ENCODE results near the gene KCNIP4.

The KCNIP4 gene

GRCh38 chr4:21552455-21552854 lies 396.1 kb downstream of the KCNIP4 start:
- no peak for DNase-seq

- DNase-seq, result no peak
These were observed 403.6 kb downstream of the KCNIP4 start for GRCh38 chr4:21544955-21545354.

- DNase-seq, result no peak
These were observed 404.2 kb downstream of the KCNIP4 start for GRCh38 chr4:21544415-21544814.

DNA sequence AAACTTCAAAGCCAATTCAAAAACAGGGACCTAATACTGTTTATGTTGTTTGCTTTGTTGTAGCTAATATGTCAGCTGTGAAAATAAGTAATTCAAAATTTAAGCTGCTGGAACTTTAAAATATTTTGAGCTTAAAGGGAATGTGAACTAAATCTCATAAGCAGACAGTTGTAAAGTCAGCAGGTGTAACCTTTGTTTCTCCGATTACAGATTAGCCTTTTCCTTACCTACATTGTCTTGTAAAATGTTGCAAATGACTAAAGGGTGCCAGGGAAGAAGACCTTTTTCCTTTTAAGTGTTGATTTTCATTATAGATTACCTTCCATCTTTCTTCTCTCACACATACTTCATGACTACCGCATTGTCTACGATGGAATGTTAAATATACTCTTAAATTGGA lies 405.1 kb downstream of the KCNIP4 start:
- DNase-seq, result no peak

GRCh38 chr4:21535898-21536297 lies 412.7 kb downstream of the KCNIP4 start:
- no peak for DNase-seq

DNA sequence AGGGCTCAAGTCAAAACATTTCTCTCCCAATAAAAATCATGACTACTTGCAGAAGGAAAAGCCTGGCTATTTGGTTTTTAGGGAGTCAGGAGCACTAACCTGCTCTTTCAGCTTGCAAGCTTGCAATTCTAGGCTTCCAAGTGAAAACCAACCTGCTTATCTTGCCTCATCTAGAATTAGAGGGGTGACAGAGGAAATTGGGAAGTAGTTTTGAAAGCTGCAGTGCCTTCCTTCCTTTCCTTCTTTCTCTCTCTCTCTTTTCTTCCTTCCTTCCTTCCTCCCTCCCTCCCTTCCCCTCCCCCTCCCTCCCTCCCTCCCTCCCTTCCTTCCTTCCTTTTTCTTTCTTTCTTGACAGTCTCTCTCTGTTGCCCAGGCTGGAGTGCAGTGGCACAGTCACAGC lies 417.5 kb downstream of the KCNIP4 start:
- no peak for DNase-seq

DNA sequence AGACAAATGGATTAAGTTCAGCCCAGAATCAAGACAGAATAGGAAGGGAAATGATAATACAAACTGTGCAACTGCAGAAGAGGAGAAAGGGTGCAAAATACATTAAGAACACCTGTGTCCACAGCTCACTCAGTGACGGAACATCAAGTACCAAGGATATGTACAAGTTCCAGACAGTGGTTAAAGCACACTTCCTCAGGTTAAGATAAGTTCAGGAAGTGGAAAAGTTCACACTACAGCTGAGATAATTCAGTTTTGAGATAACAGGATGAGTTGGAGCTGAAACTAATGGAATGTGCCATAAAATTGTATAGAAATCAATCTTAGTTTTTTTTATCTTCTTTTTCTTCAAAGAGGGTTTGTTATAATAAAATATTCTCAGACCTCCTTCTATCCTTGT lies 419.4 kb downstream of the KCNIP4 start:
- DNase-seq, result no peak

DNA sequence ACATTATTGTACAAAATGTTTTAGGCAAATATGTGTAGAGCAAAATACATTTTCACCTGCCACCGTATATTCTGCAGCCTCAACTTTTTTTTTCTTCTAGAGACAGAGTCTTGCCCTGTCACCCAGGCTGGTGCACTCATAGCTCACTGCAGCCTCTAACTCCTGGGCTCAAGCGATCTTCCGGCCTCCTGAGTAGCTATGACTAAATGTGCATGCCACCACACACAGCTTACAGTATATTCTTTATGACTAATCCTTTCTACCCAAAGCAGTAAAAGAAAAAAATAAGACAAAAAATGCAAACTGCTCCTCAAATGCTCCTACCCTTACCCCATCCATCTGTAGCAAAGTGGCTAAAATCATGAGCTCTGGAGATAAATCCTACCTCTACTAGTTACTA lies 426.3 kb downstream of the KCNIP4 start:
- DNase-seq, result no peak

- no peak for DNase-seq
These were observed 431.3 kb downstream of the KCNIP4 start for GRCh38 chr4:21517126-21517859.

DNA sequence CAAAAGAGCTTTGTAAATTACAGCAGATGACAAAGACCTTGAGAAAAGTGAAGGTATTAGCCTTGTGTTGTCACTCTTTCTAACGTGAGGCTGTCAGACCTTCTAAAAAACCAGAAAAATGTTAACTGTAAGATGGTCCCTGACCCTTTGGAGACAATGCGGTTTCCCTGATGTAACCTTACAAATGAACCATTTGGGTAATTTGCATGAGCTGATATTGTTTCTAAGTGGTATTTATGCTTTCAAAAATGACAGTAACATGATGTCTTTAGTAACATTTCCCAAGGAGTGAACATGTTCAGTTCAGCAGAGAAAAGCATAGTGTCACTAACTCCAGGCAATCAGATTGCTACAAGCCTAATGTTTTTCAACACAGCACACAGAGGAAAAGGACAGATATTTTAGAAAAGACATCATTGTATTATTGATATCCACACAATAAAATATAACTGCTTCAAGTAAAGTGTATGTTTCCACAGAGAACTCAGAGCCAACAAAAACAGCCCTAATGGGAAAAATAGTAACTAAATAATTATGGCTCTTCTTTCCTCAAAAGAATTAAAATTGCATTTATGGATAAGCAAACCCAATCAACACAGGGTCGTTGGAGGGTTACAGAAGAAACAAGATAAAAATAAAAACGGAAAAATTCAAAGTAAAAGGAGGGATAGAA lies 434.4 kb downstream of the KCNIP4 start:
- DNase-seq, result no peak

- DNase-seq, result no peak
These were observed 436.2 kb downstream of the KCNIP4 start for GRCh38 chr4:21512353-21512752.

DNA sequence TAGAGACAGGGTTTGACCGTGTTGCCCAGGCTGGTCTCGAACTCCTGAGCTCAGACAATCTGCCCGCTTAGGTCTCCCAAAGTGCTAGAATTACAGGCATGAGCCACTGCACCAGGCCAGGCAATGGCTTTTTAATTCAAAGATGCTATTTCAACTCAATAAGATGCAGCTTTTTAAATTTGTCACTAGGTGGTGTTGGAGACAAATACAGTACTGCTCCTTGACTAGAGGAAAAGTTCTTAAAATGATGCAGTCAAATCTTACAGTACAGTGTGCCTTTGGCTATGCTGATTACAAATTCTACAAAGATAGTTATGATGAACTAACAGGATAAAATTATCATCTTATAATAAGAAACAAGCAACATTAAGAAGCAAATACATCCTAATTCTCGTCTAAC lies 441.1 kb downstream of the KCNIP4 start:
- DNase-seq, result no peak

DNA sequence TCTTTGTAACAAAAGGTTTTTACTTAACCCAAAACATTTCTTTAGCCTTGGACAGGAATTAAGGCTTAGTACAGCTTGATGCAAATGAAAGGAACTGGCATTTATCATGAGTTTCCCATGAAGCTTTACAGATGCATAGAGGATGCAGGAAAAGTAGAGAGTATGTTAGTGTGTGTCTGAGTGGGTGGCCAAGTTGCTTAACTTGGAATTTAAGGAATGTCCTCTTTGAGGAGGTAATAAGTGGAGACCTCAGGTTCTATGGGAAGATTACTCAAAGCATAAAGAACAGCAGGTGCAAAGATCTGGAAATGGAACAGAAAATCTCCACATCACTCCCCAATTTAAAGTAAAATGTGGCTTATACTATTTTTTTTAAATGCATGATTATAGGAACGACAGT lies 457.9 kb downstream of the KCNIP4 start:
- DNase-seq, result no peak

GRCh38 chr4:21476757-21477156 lies 471.8 kb downstream of the KCNIP4 start:
- no peak for DNase-seq

- DNase-seq, result no peak
These were observed 474.4 kb downstream of the KCNIP4 start for GRCh38 chr4:21474195-21474594.

DNA sequence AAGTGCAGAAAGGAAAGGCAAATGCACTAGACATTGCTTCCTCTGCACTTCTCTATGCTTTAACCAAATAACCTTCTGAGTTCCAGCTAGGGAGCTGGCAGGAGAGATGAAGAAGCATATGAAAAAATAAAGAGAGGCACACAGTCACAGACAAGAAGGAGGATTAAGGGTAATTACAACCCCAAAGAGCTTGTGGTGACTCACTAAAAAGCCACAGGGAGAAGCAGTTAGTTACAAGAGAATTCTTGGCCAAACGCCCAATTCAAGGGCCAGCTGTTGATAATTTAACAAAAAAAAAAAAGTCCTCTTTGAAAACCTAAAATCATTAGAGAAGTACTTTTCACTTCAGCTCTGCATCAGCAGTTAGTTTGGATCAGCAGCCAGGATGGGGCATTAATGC lies 478.0 kb downstream of the KCNIP4 start:
- no peak for DNase-seq

DNA sequence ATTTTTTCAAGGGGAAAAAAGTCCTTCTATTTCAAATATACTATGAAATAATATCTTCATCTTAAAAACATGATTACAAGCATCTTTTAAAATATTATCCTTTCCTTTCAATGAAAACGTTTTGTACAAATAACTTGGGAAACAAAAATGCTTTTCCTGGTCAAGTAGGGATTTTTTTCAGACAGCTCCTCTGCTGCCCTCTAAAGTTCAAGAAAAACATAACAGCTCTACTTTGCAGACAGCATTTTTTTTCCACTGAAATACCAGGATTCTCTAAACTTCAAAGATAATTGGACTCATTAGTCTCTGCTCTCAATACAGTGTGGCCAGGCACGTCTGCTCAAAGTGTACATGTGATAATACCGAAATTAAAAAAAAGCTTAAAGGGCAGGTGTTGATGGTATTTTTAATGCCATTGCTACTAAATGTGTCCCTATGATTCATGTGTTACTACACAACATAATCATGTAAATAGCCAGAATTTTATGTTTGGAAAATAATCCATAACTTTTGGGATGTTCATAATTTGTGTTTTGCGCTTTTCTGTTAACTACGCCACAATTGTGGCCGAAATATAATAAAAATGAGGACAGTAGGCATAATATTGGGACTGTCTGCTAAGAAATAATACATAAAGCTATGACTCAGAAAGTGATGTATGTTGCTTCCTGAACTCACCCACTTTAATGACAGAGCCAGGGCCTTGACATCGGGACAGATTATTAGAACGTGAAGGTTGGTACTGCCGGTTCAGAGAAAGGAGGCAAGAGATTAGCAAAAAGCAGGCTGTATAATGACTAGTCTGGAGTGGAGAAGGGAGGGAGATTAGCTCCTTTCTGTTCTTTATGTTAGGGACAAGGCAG lies 478.9 kb downstream of the KCNIP4 start:
- no peak for DNase-seq

GRCh38 chr4:21467551-21467950 lies 481.0 kb downstream of the KCNIP4 start:
- no peak for DNase-seq

GRCh38 chr4:21457086-21457840 lies 491.3 kb downstream of the KCNIP4 start:
- no peak for DNase-seq

GRCh38 chr4:21454831-21455230 lies 493.7 kb downstream of the KCNIP4 start:
- no peak for DNase-seq

DNA sequence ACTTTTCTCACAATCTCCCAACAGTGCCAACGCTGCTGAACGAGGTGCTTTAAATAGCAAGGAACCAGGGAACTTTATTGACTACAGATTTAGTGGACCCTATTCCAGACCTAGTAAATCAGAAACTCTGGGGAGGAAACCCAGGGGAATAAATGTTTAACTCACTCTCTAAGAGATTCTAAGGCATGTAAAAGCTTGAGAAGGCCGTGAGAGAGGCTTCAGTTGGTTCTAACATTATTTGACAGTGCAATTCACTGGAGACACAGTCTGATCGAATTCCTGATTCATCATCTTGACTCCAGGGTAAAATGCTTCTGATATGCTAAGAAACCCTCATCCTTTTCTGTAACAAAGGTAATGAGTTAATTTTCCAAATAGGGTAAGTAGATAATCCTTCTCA lies 494.4 kb downstream of the KCNIP4 start:
- DNase-seq, result no peak

DNA sequence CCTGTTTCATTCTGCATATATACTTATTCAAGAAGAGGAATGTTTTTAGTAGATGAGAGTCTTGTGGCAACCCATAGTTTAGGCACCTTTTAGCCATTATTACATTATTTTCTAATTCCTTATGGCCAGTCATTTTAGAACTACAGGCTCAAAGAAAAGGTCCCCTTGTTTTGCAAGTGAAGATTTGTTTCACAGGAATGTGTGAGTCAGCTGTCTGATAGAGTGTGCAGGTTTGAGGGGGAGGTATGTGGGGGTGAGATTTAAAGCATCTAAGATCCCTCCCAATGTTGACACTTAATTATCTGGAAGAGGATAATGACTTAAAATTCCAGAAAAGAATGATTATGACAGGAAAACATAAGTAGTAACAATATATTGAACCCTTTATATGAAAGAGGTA lies 495.6 kb downstream of the KCNIP4 start:
- DNase-seq, result no peak

DNA sequence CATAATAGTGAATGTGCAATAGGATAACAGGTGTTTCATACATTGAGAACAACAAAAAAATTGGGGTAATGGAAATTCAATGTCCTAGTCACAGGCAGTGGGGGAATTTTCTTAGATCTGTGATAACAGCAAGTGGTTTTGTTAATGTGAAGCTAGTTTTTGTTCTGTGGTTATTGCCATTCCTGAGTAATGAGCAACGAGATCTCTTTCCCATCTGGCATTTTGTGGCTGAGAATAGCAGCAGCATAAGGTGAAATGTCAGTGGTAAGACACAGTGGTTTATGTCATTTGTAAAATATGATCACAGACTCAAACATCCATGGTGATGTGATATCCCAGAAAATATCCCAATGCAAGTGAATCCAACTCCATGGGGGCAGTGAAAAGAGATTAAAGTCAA lies 497.5 kb downstream of the KCNIP4 start:
- no peak for DNase-seq

Data from activated CD4-positive, CD25-positive, alpha-beta regulatory T cell treated with anti-CD3 and anti-CD28 coated beads, Interleukin-2, amount 50 U/mL, for 72 hours (primary cell).